BE2C (cell line): ENCODE data around the gene SFXN1.
"Not testable (repeated sequence)": the region's sequence is repeated elsewhere in the genome, so short reads cannot be mapped to it uniquely, and the experiment has no call there.

Experiments used
- DNase-seq: peaks from one replicate; pipeline ENCODE4 v3.0.0-alpha.2; 2020
- H3K27me3 ChIP-seq: fragments of 250-450 bp; sonication (Bioruptor Pico); 2 replicates; pipeline ENCODE4 v1.5.1; 2020; ENCODE audit warnings: mild to moderate bottlenecking
- H3K36me3 ChIP-seq: fragments of 250-450 bp; sonication (Bioruptor Pico); 2 replicates; pipeline ENCODE4 v1.5.1; 2020; ENCODE audit warnings: mild to moderate bottlenecking
- H3K4me1 ChIP-seq: fragments of 250-450 bp; sonication (Bioruptor Pico); 2 replicates; pipeline ENCODE4 v1.5.1; 2020
- H3K4me3 ChIP-seq: 2 replicates; pipeline ENCODE4 v1.5.1; 2011; ENCODE audit warnings: low read depth, low read length
- H3K9me3 ChIP-seq: fragments of 250-450 bp; sonication (Bioruptor Pico); 2 replicates; pipeline ENCODE4 v1.5.1; 2020
- CTCF ChIP-seq: IDR thresholded peaks from 2 replicates; pipeline ENCODE4 v1.5.1; 2012; ENCODE audit warnings: mild to moderate bottlenecking, low read depth, low read length

The SFXN1 gene

GRCh38 chr5:175494264-175495183, 16.2 kb downstream of the SFXN1 start:
- no peak for TF ChIP-seq CTCF
- DNase-seq = no peak
- no peaks in the 10 kb centered on the region for H3K27me3 ChIP-seq

DNA sequence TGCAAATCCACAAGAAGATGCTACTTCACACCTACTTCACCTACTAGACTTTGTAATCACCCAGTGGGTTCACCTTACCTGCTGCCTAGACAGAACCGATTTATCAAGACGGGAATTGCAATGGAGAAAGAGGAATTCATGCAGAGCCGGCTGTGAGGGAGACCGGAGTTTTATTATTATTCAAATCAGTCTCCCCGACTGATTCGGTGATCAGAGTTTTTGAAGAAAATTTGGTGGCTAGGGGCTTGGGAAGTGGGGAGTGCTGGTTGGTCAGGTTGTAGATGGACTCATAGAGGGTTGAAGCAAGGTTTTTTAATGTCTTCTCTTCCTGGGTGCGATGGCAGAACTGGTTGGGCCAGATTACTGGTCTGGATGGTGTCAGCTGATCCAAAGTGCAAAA, 23.4 kb downstream of the SFXN1 start:
- Histone ChIP-seq H3K4me1 (no peaks in the 10 kb centered on the region), H3K36me3 (peaks cover 58% of the 10 kb centered on the region), H3K27me3 (no peaks in the 10 kb centered on the region), H3K9me3 (no peaks in the 10 kb centered on the region), H3K4me3 (no peak overlapping the region)
- no peak for TF ChIP-seq CTCF
- no peak for DNase-seq

More at GRCh38 chr5:175494264-175495183, 16.2 kb downstream of the SFXN1 start:
- Histone ChIP-seq H3K36me3 (peaks cover 90% of the 10 kb centered on the region), H3K9me3 (no peaks in the 10 kb centered on the region), H3K4me1 (no peaks in the 10 kb centered on the region), H3K4me3 (no peak overlapping the region)

DNA sequence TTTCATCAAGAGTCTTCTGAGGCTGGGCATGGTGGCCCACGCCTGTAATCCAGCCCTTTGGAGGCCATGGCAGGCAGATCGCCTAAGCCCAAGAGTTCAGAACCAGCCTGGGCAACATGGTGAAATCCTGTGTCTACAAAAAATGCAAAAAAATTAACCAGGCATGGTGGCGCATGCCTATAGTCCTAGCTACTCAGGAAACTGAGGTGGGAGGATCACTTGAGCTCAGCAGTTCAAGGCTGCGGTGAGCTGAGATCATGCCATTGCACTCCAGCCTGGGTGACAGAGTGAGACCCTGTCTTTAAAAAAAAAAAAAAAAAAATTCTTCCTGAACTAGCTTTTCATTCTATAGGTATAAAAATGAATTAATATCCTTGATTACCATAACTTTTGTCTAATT, 29.3 kb downstream of the SFXN1 start:
- H3K27me3 ChIP-seq, H3K9me3 ChIP-seq, H3K4me3 ChIP-seq, DNase-seq, H3K4me1 ChIP-seq: not testable (repeated sequence)
- H3K36me3 ChIP-seq = peaks cover 59% of the 10 kb centered on the region

DNA sequence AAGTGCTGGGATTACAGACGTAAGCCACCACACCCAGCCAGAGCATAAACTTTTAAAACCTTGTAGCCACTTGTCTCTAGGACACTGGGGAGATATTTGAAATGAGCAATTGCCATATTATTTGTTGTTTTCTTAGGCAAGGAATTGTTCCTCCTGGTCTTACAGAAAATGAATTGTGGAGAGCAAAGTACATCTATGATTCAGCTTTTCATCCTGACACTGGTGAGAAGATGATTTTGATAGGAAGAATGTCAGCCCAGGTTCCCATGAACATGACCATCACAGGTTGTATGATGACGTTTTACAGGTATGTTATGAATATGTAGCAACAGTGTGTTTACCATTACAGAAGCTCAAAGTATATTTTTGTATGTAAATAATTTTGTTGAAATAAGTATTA, 30.5 kb downstream of the SFXN1 start:
- H3K27me3 ChIP-seq = no peaks in the 10 kb centered on the region
- H3K36me3 ChIP-seq = peaks cover 67% of the 10 kb centered on the region
- TF ChIP-seq CTCF = no peak
- H3K9me3 ChIP-seq = no peaks in the 10 kb centered on the region
- no peak overlapping the region for H3K4me3 ChIP-seq
- DNase-seq = no peak
- H3K4me1 ChIP-seq = no peaks in the 10 kb centered on the region

DNA sequence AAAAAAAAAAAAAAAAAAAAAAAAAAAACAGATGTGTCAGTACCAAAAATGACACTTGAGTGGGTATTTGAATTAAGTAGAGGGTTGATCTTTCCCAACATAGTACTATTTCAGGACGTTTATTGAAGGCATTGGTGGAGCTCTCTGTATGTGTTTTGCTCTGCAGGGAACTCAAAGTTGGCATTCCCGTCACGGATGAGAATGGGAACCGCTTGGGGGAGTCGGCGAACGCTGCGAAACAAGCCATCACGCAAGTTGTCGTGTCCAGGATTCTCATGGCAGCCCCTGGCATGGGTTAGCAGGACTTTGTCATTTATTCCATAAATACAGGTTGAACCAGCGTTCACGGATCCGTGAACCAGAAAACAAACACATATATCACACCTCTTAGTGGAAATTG, 34.9 kb downstream of the SFXN1 start:
- no peaks in the 10 kb centered on the region for H3K27me3 ChIP-seq
- TF ChIP-seq CTCF = no peak
- H3K9me3 ChIP-seq = no peaks in the 10 kb centered on the region
- no peaks in the 10 kb centered on the region for H3K4me1 ChIP-seq
- H3K4me3 ChIP-seq = no peak overlapping the region
- no peak for DNase-seq
- H3K36me3 ChIP-seq = peaks cover 93% of the 10 kb centered on the region

- Histone ChIP-seq H3K4me1 (no peaks in the 10 kb centered on the region), H3K36me3 (peaks cover 93% of the 10 kb centered on the region), H3K27me3 (no peaks in the 10 kb centered on the region), H3K9me3 (no peaks in the 10 kb centered on the region), H3K4me3 (no peak overlapping the region)
- no peak for DNase-seq
- no peak for TF ChIP-seq CTCF
Measured at GRCh38 chr5:175513726-175514125, 35.4 kb downstream of the SFXN1 start.
